SU-DHL-6 (cell line): ENCODE measurements around the gene CORO2A.

ENCODE experiments used
- EZH2phosphoT487 ChIP-seq: fragments of 200-600 bp; sonication (generic), shearing (Covaris generic); conservative IDR thresholded peaks from 2 replicates; pipeline ENCODE4 v1.6.1; 2018; ENCODE audit warnings: mild to moderate bottlenecking, antibody characterized with exemption, low read length, moderate library complexity, mixed read lengths
- TF ChIP-seq, protein P1 (sequence below): fragments of 200-600 bp; sonication (generic); IDR thresholded peaks from one replicate; pipeline ENCODE4 v1.5.1; 2017; ENCODE audit warnings: antibody characterized with exemption, mild to moderate bottlenecking, low read length, moderate library complexity; ENCODE audit not compliant: insufficient read depth, poor library complexity, severe bottlenecking

DNA sequence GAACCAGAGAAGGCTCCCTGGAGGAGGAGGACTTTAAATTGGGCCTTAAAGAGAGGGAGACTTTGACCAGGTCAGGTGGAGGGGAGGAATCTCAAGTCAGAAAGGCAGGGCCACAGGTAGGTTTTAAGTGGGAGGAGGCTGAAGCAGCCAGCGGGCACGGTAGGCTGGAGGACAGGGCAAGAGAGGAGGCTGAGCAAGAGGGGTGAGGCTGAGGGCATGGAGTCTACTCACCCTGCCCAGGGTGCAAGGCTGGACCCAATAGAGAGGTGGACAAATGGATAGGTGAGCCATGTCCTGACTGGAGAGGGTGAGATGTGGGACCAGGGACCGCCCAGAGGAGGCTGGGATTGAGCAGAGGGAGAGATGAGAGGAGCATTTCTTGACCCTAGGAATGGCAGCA, 47.8 kb downstream of the CORO2A start:
- TF ChIP-seq, protein P1, sequence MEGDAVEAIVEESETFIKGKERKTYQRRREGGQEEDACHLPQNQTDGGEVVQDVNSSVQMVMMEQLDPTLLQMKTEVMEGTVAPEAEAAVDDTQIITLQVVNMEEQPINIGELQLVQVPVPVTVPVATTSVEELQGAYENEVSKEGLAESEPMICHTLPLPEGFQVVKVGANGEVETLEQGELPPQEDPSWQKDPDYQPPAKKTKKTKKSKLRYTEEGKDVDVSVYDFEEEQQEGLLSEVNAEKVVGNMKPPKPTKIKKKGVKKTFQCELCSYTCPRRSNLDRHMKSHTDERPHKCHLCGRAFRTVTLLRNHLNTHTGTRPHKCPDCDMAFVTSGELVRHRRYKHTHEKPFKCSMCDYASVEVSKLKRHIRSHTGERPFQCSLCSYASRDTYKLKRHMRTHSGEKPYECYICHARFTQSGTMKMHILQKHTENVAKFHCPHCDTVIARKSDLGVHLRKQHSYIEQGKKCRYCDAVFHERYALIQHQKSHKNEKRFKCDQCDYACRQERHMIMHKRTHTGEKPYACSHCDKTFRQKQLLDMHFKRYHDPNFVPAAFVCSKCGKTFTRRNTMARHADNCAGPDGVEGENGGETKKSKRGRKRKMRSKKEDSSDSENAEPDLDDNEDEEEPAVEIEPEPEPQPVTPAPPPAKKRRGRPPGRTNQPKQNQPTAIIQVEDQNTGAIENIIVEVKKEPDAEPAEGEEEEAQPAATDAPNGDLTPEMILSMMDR: no peak
- no peak for TF ChIP-seq EZH2phosphoT487
